Erythroblast (primary cell): ENCODE measurements around the gene KIF17.
"Not testable (repeated sequence)": the region's sequence is repeated elsewhere in the genome, so short reads cannot be mapped to it uniquely, and the experiment has no call there.

ENCODE experiments used
- DNase-seq, 2 experiments: peaks; one replicate each; lab custom pipeline; 2025; lab: John Stamatoyannopoulos, UW
- GATA1 ChIP-seq: IDR thresholded peaks from 2 replicates; pipeline ENCODE4 v1.6.1; 2011; ENCODE audit warnings: low read depth, mild to moderate bottlenecking, control low read depth, low read length, moderate library complexity
- POLR2A ChIP-seq: IDR thresholded peaks from 2 replicates; pipeline ENCODE4 v1.6.1; 2011; ENCODE audit warnings: mild to moderate bottlenecking, low read length

The KIF17 gene

DNA sequence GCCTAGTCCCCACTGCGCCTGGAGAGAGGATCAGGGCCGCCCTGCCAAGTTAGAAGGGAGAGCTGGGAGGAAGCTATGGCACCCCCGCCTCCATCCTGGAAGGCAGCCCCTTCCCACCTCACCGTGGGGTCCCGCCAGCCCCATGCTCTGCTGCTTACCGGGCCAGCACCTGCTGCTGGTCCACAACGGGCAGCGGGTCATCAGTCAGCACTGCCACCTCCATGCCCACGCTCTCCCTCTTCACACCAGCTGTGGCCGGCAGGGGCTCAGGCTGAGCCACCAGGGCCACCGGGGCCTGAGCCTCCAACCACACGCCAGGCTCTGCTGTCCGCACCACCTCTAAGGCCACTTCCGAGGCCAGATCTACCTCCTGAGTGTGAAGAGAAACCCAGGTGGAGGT lies 33.2 kb downstream of the KIF17 start:
- no peak for DNase-seq
- no peak for TF ChIP-seq GATA1
- TF ChIP-seq POLR2A = no peak

GRCh38 chr1:20684050-20684620 lies 33.7 kb downstream of the KIF17 start:
- DNase-seq = no peak
- no peak for TF ChIP-seq POLR2A
- no peak for TF ChIP-seq GATA1

GRCh38 chr1:20683614-20684013 lies 34.2 kb downstream of the KIF17 start:
- TF ChIP-seq POLR2A (no peak), GATA1 (no peak)
- DNase-seq = no peak

DNA sequence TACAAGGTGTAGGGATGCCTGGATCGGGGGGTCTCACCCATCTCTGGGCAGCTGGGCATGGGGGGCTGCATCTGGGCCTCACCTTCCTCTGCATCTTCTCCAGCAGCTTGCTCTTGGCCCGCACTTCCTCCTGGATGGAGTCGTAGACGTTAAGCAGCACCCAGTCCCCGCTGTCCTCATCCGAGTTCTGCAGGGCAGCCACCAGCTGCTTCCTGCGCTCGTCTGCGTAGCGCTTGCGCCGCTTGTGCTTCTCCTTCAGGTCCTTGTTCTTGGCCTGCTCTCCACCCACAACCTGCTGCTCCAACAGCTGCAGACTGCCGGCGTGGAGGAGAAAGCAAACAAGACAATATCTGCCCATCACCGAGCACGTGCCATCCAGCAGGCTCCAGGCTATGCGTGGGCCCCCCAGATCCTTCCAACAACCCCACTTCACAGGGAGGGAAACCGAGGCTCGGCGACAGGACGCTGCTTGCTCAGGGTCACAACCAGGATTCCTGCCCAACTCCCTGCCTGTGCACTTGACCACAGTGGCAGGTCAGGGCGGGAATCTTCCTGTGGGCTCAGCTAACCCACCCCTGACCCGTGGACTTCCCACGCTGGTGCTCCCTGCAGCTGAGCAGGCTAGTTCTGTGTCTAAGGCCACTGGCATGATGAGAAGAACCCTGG lies 35.1 kb downstream of the KIF17 start:
- DNase-seq = no peak
- TF ChIP-seq POLR2A (no peak), GATA1 (no peak)

DNA sequence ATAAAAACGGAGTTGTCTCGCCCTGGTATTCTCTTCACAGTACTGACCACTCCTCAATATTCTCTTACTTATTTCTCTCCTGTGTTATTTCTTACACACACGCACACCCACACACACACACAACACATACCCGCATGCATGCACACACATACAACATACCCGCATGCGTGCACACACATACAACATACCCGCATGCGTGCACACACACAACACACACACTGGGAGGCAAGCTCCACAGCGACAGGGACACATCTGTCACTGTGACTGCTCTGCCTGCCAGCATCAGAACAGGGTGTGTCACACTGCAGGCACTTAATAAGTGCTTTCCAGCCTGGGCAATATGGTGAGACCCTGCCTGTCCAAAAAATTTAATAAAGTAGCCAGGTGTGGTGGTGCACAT lies 35.8 kb downstream of the KIF17 start:
- no peak for TF ChIP-seq POLR2A
- TF ChIP-seq GATA1 = no peak
- no peak for DNase-seq

DNA sequence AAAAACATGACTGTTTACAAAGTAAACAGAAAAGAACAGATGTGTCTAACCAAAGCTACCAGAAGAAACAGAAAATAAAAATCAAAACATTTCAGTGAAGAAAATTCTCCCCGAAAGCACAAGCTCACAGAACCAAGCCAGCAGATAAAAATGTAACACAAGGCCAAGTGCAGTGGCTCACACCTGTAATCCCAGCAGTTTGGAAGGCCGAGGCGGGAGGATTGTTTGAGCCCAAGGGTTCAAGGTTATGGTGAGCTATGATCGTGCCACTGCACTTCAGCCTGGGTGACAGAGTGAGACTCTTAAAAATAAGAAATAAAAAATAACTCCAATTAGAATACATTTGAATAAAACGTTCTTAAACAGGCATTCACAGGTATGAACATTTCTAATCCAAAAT lies 37.5 kb downstream of the KIF17 start:
- TF ChIP-seq GATA1 = no peak
- TF ChIP-seq POLR2A = no peak
- DNase-seq = no peak

- no peak for DNase-seq
- TF ChIP-seq GATA1 = no peak
- no peak for TF ChIP-seq POLR2A
Observed at GRCh38 chr1:20678599-20678998, 39.2 kb downstream of the KIF17 start.

DNA sequence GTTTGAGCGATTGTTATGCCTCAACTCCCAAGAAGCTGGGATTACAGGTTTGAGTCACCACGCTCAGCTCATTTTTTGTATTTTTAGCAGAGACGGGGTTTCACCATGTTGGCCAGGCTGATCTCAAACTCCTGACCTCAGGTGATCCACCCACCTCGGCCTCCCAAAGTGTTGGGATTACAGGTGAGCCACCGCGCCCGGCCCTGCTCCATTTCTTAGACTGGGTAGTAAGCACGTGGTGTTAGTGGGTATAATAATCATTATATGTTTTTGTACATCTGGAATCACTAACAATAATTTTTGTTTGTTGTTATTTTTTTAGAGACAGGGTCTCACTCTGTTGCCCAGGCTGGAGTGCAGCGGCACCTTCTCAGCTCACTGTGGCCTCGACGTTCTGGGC lies 44.2 kb downstream of the KIF17 start:
- DNase-seq = not testable (repeated sequence)

- no peak for DNase-seq
- TF ChIP-seq POLR2A = no peak
- TF ChIP-seq GATA1 = no peak
Observed at GRCh38 chr1:20672265-20672632, 45.6 kb downstream of the KIF17 start.

- TF ChIP-seq POLR2A = no peak
- TF ChIP-seq GATA1 = no peak
Observed at GRCh38 chr1:20670936-20671335, 46.9 kb downstream of the KIF17 start.

GRCh38 chr1:20668581-20668980 lies 49.2 kb downstream of the KIF17 start:
- no peak for TF ChIP-seq POLR2A
- TF ChIP-seq GATA1 = no peak
- no peak for DNase-seq

More at GRCh38 chr1:20670936-20671335, 46.9 kb downstream of the KIF17 start:
- no peak for DNase-seq

- DNase-seq = peak; percentile 22 to 24
- no peak for TF ChIP-seq POLR2A
- TF ChIP-seq GATA1 = no peak
Observed at GRCh38 chr1:20666804-20667203, 51.0 kb downstream of the KIF17 start.

- TF ChIP-seq POLR2A (no peak), GATA1 (no peak)
Observed at GRCh38 chr1:20666146-20666545, 51.7 kb downstream of the KIF17 start.

GRCh38 chr1:20665726-20666125 lies 52.1 kb downstream of the KIF17 start:
- DNase-seq = no peak
- TF ChIP-seq GATA1 = no peak
- no peak for TF ChIP-seq POLR2A

More at GRCh38 chr1:20666146-20666545, 51.7 kb downstream of the KIF17 start:
- no peak for DNase-seq

DNA sequence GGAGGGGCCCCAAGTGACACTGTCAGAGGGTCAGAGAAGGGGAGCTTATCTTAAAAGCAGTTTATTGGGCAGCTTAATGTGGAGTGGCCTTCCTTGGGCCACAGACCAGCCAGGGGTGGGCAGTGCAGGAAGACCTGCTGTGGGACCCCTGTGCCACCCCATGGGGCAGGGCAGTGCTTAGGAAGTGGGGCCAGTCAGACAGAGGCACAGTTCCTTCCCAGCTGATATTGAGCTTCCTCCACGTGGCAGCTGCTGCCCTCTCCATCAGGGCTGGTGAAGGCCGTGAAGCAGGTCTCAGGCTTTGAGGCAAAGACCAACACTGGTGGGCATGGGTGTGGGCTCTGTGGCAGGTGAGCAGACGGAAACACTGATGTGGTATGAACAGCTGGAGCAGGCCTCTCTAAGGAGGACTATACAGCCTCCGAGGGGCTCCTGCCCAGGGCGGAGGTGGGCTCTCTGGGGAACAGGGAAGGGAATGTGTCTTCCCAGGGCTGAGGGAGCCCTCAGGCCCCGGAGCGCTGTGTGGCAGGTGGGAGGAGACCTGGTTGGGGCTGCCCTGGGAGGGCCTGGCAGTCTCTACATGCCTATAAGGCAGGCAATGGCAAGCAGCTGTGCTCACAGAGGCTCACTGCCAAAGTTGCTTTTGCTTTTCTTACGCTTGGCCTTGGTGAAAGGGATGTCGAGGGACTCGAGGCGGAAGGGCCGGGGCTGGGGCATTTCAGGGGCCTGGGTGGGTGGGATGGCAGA lies 53.7 kb downstream of the KIF17 start:
- TF ChIP-seq GATA1 (no peak), POLR2A (no peak)
- DNase-seq = no peak
